OCI-LY7 (cell line): ENCODE data around the gene SLC7A7. TPM values are rescaled to one million over a fixed set of nuclear protein-coding genes. Genes with fewer than 3 reads are reported as not detected.
"Not testable (repeated sequence)": the region's sequence is repeated elsewhere in the genome, so short reads cannot be mapped to it uniquely, and the experiment has no call there.

Experiments used
- BruUV-seq: library from RNA; stranded (reverse); fragments of 400-500 nt; replicated peaks from 2 replicates; lab custom pipeline; 2021; lab: Mats Ljungman, UMichigan
- CTCF ChIA-PET: fragments of 300-600 bp; sonication (Branson Sonifier 250); formaldehyde crosslinking; loops from one replicate; lab custom pipeline; 2022; ENCODE audit warnings: antibody characterized with exemption; ENCODE audit not compliant: unreplicated experiment; lab: Charles Lee
- POLR2A ChIA-PET: fragments of 300-600 bp; sonication (Branson Sonifier 250); formaldehyde crosslinking; loops from one replicate; lab custom pipeline; 2022; ENCODE audit warnings: antibody characterized with exemption; lab: Charles Lee
- DNase-seq: peaks from one replicate; pipeline ENCODE4 v3.0.0-alpha.2; 2015; ENCODE audit warnings: low spot score
- H2AFZ ChIP-seq: fragments of 200-600 bp; sonication (generic), shearing (Covaris generic); 2 replicates; pipeline ENCODE4 v1.6.1; 2014; ENCODE audit warnings: mild to moderate bottlenecking, antibody characterized with exemption, low read length, moderate library complexity
- H3K27ac ChIP-seq: fragments of 200-600 bp; sonication (generic); 2 replicates; pipeline ENCODE4 v1.5.1; 2014; ENCODE audit warnings: mixed run types, low read depth, mild to moderate bottlenecking, moderate library complexity, low read length, inconsistent platforms; ENCODE audit not compliant: poor library complexity, severe bottlenecking
- H3K36me3 ChIP-seq: fragments of 200-600 bp; sonication (generic); 2 replicates; pipeline ENCODE4 v1.6.1; 2014; ENCODE audit warnings: mild to moderate bottlenecking, antibody characterized with exemption, low read length, moderate library complexity, mixed read lengths; ENCODE audit not compliant: insufficient read depth
- H3K4me1 ChIP-seq: fragments of 200-600 bp; sonication (generic); 2 replicates; pipeline ENCODE4 v1.5.1; 2014; ENCODE audit warnings: mild to moderate bottlenecking, low read length; ENCODE audit not compliant: insufficient read depth, poor library complexity, severe bottlenecking
- H3K4me2 ChIP-seq: fragments of 200-600 bp; sonication (generic); 2 replicates; pipeline ENCODE4 v1.6.1; 2014; ENCODE audit warnings: mild to moderate bottlenecking, low read length
- H3K4me3 ChIP-seq: fragments of 200-600 bp; sonication (generic); 2 replicates; pipeline ENCODE4 v1.5.1; 2014; ENCODE audit warnings: mild to moderate bottlenecking, low read depth, low read length; ENCODE audit not compliant: poor library complexity, severe bottlenecking
- H3K79me2 ChIP-seq: fragments of 200-600 bp; sonication (generic); 2 replicates; pipeline ENCODE4 v1.6.1; 2016; ENCODE audit warnings: low read depth, mild to moderate bottlenecking, low read length, moderate library complexity, mixed read lengths; ENCODE audit not compliant: insufficient read depth
- H3K9me2 ChIP-seq: fragments of 200-600 bp; sonication (generic); 2 replicates; pipeline ENCODE4 v1.6.1; 2016; ENCODE audit warnings: mild to moderate bottlenecking, low read length, mixed read lengths; ENCODE audit not compliant: insufficient read depth
- H3K9me3 ChIP-seq: fragments of 200-600 bp; sonication (generic); 2 replicates; pipeline ENCODE4 v1.6.1; 2014; ENCODE audit warnings: mild to moderate bottlenecking, mixed run types, low read length, mixed read lengths
- H4K20me1 ChIP-seq: fragments of 200-600 bp; sonication (generic); 2 replicates; pipeline ENCODE4 v1.6.1; 2014; ENCODE audit warnings: mild to moderate bottlenecking, antibody characterized with exemption, low read length, moderate library complexity, mixed read lengths; ENCODE audit not compliant: insufficient read depth
- CTCF ChIP-seq: fragments of 200-600 bp; sonication (generic); conservative IDR thresholded peaks from 2 replicates; pipeline ENCODE4 v1.5.1; 2014; ENCODE audit warnings: mild to moderate bottlenecking, antibody characterized with exemption, low read length, moderate library complexity, mixed read lengths
- EZH2phosphoT487 ChIP-seq: fragments of 200-600 bp; sonication (generic); IDR thresholded peaks from 2 replicates; pipeline ENCODE4 v1.6.1; 2018; ENCODE audit warnings: low read depth, borderline replicate concordance, mild to moderate bottlenecking, mixed run types, antibody characterized with exemption, low read length, moderate library complexity, mixed read lengths
- intact Hi-C: fragments of 100-400 bp; cut with micrococcal nuclease; formaldehyde crosslinking; loops from one replicate; pipeline ENCODE4 v1.10.0; 2022; ENCODE audit not compliant: unreplicated experiment
- total RNA-seq, 2 experiments: library from RNA; depleted of rRNA in 1 of 2; stranded (reverse); fragments of >200 nt in 1 of 2; shearing (Covaris generic) in 1 of 2; gene quantifications; 2 replicates each; pipeline ENCODE4 v1.2.3, GENCODE V29; 2014 to 2022

The SLC7A7 gene
- total RNA-seq, 2 experiments from 2014 or later: 30.6 to 59.2 TPM

GRCh38 chr14:22852599-22852939, 37.3 kb upstream of the SLC7A7 start:
- Histone ChIP-seq H3K36me3 (no peaks in the 10 kb centered on the region), H3K9me3 (no peaks in the 10 kb centered on the region), H3K4me3 (no peak overlapping the region), H3K27ac (no peak overlapping the region), H3K79me2 (no peaks in the 10 kb centered on the region), H3K4me2 (peak overlapping the region; percentile 86), H4K20me1 (no peaks in the 10 kb centered on the region), H3K9me2 (no peaks in the 10 kb centered on the region), H2AFZ (peak overlapping the region; percentile 98), H3K4me1 (peaks cover 19% of the 10 kb centered on the region)
- TF ChIP-seq EZH2phosphoT487: no peak
- TF ChIP-seq CTCF: no peak
- CTCF ChIA-PET: interaction anchor here (1.0 to 1.8 kb wide), 8 partner anchors 22 to 280 kb away, joined by 3 to 15 read pairs (median 4); partner anchors contain the start of gene MRPL52
- no TSS peak for BruUV-seq
- POLR2A ChIA-PET: interaction anchor here (0.6 to 6.0 kb wide), 8 partner anchors 18 to 287 kb away, joined by 3 to 42 read pairs (median 3); partner anchors contain the start of gene OXA1L
- intact Hi-C loops: loop anchor here (5.0 kb wide), 1 partner anchor 265 kb away; the partner anchor contains the start of gene DAD1
- no peak for DNase-seq

GRCh38 chr14:22852178-22852577, 36.9 kb upstream of the SLC7A7 start:
- DNase-seq, H4K20me1 ChIP-seq, BruUV-seq, H3K36me3 ChIP-seq, H3K27ac ChIP-seq, H3K4me2 ChIP-seq, H3K9me2 ChIP-seq, H3K4me3 ChIP-seq, H3K9me3 ChIP-seq, H3K79me2 ChIP-seq: not testable (repeated sequence)
- CTCF ChIA-PET: interaction anchor here (0.5 to 1.8 kb wide), 8 partner anchors 22 to 253 kb away, joined by 3 to 15 read pairs (median 4); partner anchors contain the start of gene MRPL52
- intact Hi-C loops: loop anchor here (5.0 kb wide), 1 partner anchor 265 kb away; the partner anchor contains the start of gene DAD1
- peaks cover 19% of the 10 kb centered on the region for H3K4me1 ChIP-seq
- peak overlapping the region; percentile 1; the same call in 1 of the 2 replicates for H2AFZ ChIP-seq
- POLR2A ChIA-PET: interaction anchor here (0.6 to 6.0 kb wide), 8 partner anchors 18 to 287 kb away, joined by 3 to 42 read pairs (median 4); partner anchors contain the start of gene OXA1L

- ChIA-PET POLR2A (interaction anchor here (0.5 to 6.0 kb wide), 12 partner anchors 17 to 291 kb away, joined by 3 to 42 read pairs (median 4); partner anchors contain the start of gene OXA1L), CTCF (interaction anchor here (0.5 to 1.4 kb wide), 3 partner anchors 24 to 252 kb away, joined by 3 read pairs; no protein-coding TSS in a partner anchor)
- no peaks in the 10 kb centered on the region for H3K9me2 ChIP-seq
- peak overlapping the region; percentile 1; the same call in 1 of the 2 replicates for H2AFZ ChIP-seq
- no peak overlapping the region for H3K4me2 ChIP-seq
- peaks cover 19% of the 10 kb centered on the region for H3K4me1 ChIP-seq
- no peak overlapping the region for H3K27ac ChIP-seq
- intact Hi-C loops: loop anchor here (5.0 kb wide), 1 partner anchor 264 kb away; the partner anchor contains the start of gene DAD1
- DNase-seq: no peak
- H3K9me3 ChIP-seq: no peaks in the 10 kb centered on the region
- H4K20me1 ChIP-seq: no peaks in the 10 kb centered on the region
- H3K36me3 ChIP-seq: no peaks in the 10 kb centered on the region
- no TSS peak for BruUV-seq
- H3K79me2 ChIP-seq: no peaks in the 10 kb centered on the region
- no peak for TF ChIP-seq EZH2phosphoT487
- TF ChIP-seq CTCF: no peak
- no peak overlapping the region for H3K4me3 ChIP-seq
Observed at GRCh38 chr14:22850944-22851764, 35.9 kb upstream of the SLC7A7 start.
